Measurements from ENCODE around the gene CYP24A1. TPM values are rescaled to one million over a fixed set of nuclear protein-coding genes. Genes with fewer than 3 reads are reported as not detected.

The CYP24A1 gene
- total and polyA plus RNA-seq, 2 of the 8 experiments (the other 6 are each of a cell fraction or from before 2014, with no cell fraction given), result not detected

DNA sequence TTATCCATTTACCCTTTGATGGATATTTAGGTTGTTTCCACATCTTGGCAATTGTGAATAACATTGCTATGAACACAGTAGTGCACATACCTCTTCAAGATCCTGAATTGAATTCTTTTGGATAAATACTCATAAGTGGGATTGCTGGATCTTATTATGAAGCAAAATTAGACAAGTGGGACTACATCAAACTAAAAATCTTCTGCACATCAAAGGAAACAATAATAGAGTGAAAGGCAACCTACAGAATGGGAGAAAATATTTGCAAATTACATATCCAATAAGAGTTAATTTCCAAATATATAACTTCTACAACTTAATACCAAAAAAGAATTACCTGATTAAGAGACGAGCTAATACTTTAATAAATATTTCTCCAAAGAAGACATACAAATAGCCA is 65.0 kb downstream of the CYP24A1 start:
- H2AFZ ChIP-seq (ENCODE audit: low read length), result no peak overlapping the region
- H3K27me3 ChIP-seq (replicated peaks in 1 of 4; ENCODE audit: control insufficient read depth in 3 of 4, extremely low read depth in 1 of 4, insufficient read depth in 3 of 4, low read length in 3 of 4), result peaks cover 0 to 1% (median 0%) of the 10 kb centered on the region in 4 experiments; a peak in 1 of 7 replicates
- no peaks in the 10 kb centered on the region for H3K9me3 ChIP-seq (ENCODE audit: insufficient read depth in 2 of 2, low read depth in 1 of 2, low read length in 1 of 2)
- H3K23me2 ChIP-seq (ENCODE audit: low read depth, low read length), result no peaks in the 10 kb centered on the region; the same call in 1 of the 2 replicates
- no peak overlapping the region for H3K56ac ChIP-seq (replicated peaks; ENCODE audit: insufficient read length, low read depth, low read length)
- no peak overlapping the region for H3K23ac ChIP-seq (ENCODE audit: insufficient read length)
- WGBS, 2 experiments (ENCODE audit: extremely low coverage in 1 of 2, insufficient coverage in 1 of 2, insufficient read length in 1 of 2, insufficient replicate concordance in 2 of 2, low coverage in 1 of 2, low lambda C conversion rate in 2 of 2, missing lambda C conversion rate in 1 of 2), result 95% methylated on average over 1 of the region's 1 CpG; no CpG with 5 or more reads in 1 of the 2 experiments
- FAIRE-seq (no peak), DNase-seq (ENCODE audit: low read depth in 1 of 2, low spot score in 2 of 2) (no peak)
- H3K4ac ChIP-seq (replicated peaks; ENCODE audit: insufficient read length, low read depth, low read length), result no peak overlapping the region
- H4K91ac ChIP-seq (replicated peaks; ENCODE audit: insufficient read length, low read length), result no peak overlapping the region
- no peaks in the 10 kb centered on the region for H3K79me2 ChIP-seq (ENCODE audit: control insufficient read depth in 1 of 2, insufficient read depth in 2 of 2, low read length in 2 of 2)
- ChIA-PET CTCF (ENCODE audit: partially characterized antibody) (interaction anchor here (1.0 to 1.8 kb wide), 3 partner anchors 9 to 91 kb away, joined by 4 to 8 read pairs (median 4); no protein-coding TSS in a partner anchor), POLR2A (ENCODE audit: partially characterized antibody) (no interaction called here)
- no peak overlapping the region for H3K4me3 ChIP-seq (ENCODE audit: extremely low read depth in 1 of 4, insufficient read depth in 2 of 4, low read depth in 3 of 4, low read length in 4 of 4)
- H3K14ac ChIP-seq (ENCODE audit: insufficient read length), result no peak overlapping the region
- H3K4me1 ChIP-seq (replicated peaks in 1 of 4; ENCODE audit: control insufficient read depth in 3 of 4, insufficient read depth in 4 of 4, low read length in 3 of 4), result no peaks in the 10 kb centered on the region
- H3K79me1 ChIP-seq (ENCODE audit: low read depth, low read length), result no peaks in the 10 kb centered on the region
- no peak overlapping the region for H2BK12ac ChIP-seq (ENCODE audit: low read depth, low read length)
- no peak overlapping the region for H4K8ac ChIP-seq (ENCODE audit: extremely low read depth, insufficient read depth, low read length)
- TF ChIP-seq RXRA (IDR thresholded peaks at IDR 0.05; ENCODE audit: insufficient read depth, low read depth, low read length) (no peak), BCL11A (IDR thresholded peaks at IDR 0.05; ENCODE audit: low read depth in 2 of 2, low read length in 2 of 2) (no peak), ASH2L (IDR thresholded peaks at IDR 0.05; ENCODE audit: low read length) (no peak), MAX (IDR thresholded peaks at IDR 0.05) (no peak), TAF7 (optimal IDR thresholded peaks at IDR 0.05; ENCODE audit: borderline replicate concordance, low read depth, low read length) (no peak)
- H3K36me3 ChIP-seq (ENCODE audit: control insufficient read depth in 2 of 4, insufficient read depth in 4 of 4, low read length in 3 of 4), result no peaks in the 10 kb centered on the region
- H3K18ac ChIP-seq (ENCODE audit: extremely low read depth, low read length), result no peak overlapping the region
- H2AK5ac ChIP-seq (ENCODE audit: low read depth, low read length), result no peak overlapping the region
- H3K27ac ChIP-seq (ENCODE audit: low read depth, low read length), result no peak overlapping the region
- H4K5ac ChIP-seq (ENCODE audit: insufficient read length, low read depth, low read length), result no peak overlapping the region
- H2BK20ac ChIP-seq (ENCODE audit: low read length), result no peak overlapping the region
- no peak overlapping the region for H2BK15ac ChIP-seq (ENCODE audit: low read length)
- no peaks in the 10 kb centered on the region for H4K20me1 ChIP-seq (replicated peaks in 1 of 2; ENCODE audit: control insufficient read depth in 1 of 2, insufficient read depth in 2 of 2, low read length in 2 of 2)
- H2BK5ac ChIP-seq (ENCODE audit: low read depth, low read length), result no peak overlapping the region
- no peak overlapping the region for H2BK120ac ChIP-seq (replicated peaks; ENCODE audit: low read depth, low read length)
- no peak overlapping the region for H3K9ac ChIP-seq (replicated peaks in 1 of 4; ENCODE audit: extremely low read depth in 1 of 4, low read depth in 3 of 4, low read length in 3 of 4)
- H3K4me2 ChIP-seq (ENCODE audit: insufficient read depth in 1 of 2, low read depth in 2 of 2, low read length in 2 of 2), result no peak overlapping the region
